ENCODE measurements around the gene ST3GAL3. TPM values are rescaled to one million over a fixed set of nuclear protein-coding genes. Genes with fewer than 3 reads are reported as not detected.
A peak's percentile ranks its signal among the peaks of the same experiment; 100 is the strongest.

The ST3GAL3 gene
- total and polyA plus RNA-seq, 2 of the 13 experiments (the other 11 are each of a cell fraction or from before 2014, with no cell fraction given): 5.1 to 8.1 TPM

- no peak for TF ChIP-seq ZXDC (CRISPR knock-in tag; IDR thresholded peaks at IDR 0.05)
These were observed 166.5 kb downstream of the ST3GAL3 start (continued) for GRCh38 chr1:43873851-43874250.

GRCh38 chr1:43874716-43875115, 167.4 kb downstream of the ST3GAL3 start:
- peaks cover 0 to 2% of the 10 kb centered on the region in 2 experiments; a peak in 1 of 5 replicates for H3K36me3 ChIP-seq (replicated peaks in 1 of 2; ENCODE audit: control insufficient read depth in 1 of 2, insufficient read depth in 2 of 2, low read length in 2 of 2)
- no peak for DNase-seq (ENCODE audit: low spot score)
- intact Hi-C loops (cut with micrococcal nuclease; ENCODE audit: unreplicated experiment) (no loop called here), in situ Hi-C loops (cut with HindIII; ENCODE audit: extremely low pct_ligation_motif_present, low pct_unique_long_range_greater_than_20kb) (no loop called here)
- H4K20me1 ChIP-seq (ENCODE audit: insufficient read depth, low read length): no peaks in the 10 kb centered on the region
- H3K9me3 ChIP-seq (ENCODE audit: low read length): no peaks in the 10 kb centered on the region
- BruUV-seq (replicated peaks): no TSS peak
- ChIA-PET CTCF (ENCODE audit: low intra/inter-chr PET ratio, low total read pairs) (no interaction called here), POLR2A (no interaction called here)
- ATAC-seq: no peak
- FAIRE-seq: no peak
- no peak overlapping the region for H3K4me2 ChIP-seq (ENCODE audit: low read depth, low read length)
- H2AFZ ChIP-seq (ENCODE audit: low read length): no peak overlapping the region
- H3K4me1 ChIP-seq (ENCODE audit: insufficient read depth, low read length): no peaks in the 10 kb centered on the region; the same call in 1 of the 2 replicates
- H3K27me3 ChIP-seq (ENCODE audit: control insufficient read depth in 1 of 2, insufficient read depth in 2 of 2, low read length in 2 of 2): no peaks in the 10 kb centered on the region
- no peaks in the 10 kb centered on the region for H3K79me2 ChIP-seq (ENCODE audit: insufficient read depth, low read length)
- TF ChIP-seq ZNF354B (CRISPR knock-in tag; IDR thresholded peaks at IDR 0.05) (no peak), FOXP1 (IDR thresholded peaks at IDR 0.05) (no peak), FOXP1 (CRISPR knock-in tag; IDR thresholded peaks at IDR 0.05) (peak; percentile 42; the same call in 1 of the 2 replicates), ATM (IDR thresholded peaks at IDR 0.05; ENCODE audit: borderline replicate concordance) (no peak)
- no peak overlapping the region for H3K27ac ChIP-seq (ENCODE audit: extremely low read length, insufficient read depth, low read length)
- H3K9ac ChIP-seq (ENCODE audit: insufficient read depth, low read depth, low read length): no peak overlapping the region
- 58% methylated on average over 3 of the region's 3 CpGs for WGBS (ENCODE audit: low lambda C conversion rate)
- H3K4me3 ChIP-seq (replicated peaks in 1 of 3; ENCODE audit: insufficient read depth in 1 of 3, low read depth in 2 of 3, low read length in 3 of 3): no peak overlapping the region

DNA sequence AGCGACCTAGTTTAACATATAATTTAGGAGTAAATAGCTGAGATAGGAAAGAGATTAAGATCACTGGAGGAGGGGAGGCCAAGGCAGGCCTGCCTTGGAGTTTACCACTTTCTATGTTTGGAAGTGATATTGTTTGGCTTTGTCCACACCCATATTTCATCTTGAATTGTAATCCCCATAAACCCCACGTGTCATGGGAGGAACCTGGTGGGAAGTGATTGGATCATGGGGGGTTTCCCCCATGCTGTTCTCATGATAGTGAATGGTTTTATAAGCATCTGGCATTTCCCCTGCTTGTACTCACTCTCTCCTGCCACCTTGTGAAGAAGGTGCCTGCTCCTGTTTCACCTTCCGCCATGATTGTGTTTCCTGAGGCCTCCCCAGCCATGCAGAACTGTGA, 168.0 kb downstream of the ST3GAL3 start:
- no peak overlapping the region for H3K9ac ChIP-seq (ENCODE audit: insufficient read depth, low read depth, low read length)
- in situ Hi-C loops (cut with HindIII; ENCODE audit: extremely low pct_ligation_motif_present, low pct_unique_long_range_greater_than_20kb) (no loop called here), intact Hi-C loops (cut with micrococcal nuclease; ENCODE audit: unreplicated experiment) (no loop called here)
- DNase-seq (ENCODE audit: low spot score) (no peak), ATAC-seq (no peak), FAIRE-seq (no peak)
- 98% methylated on average over 3 of the region's 3 CpGs for WGBS (ENCODE audit: low lambda C conversion rate)
- H4K20me1 ChIP-seq (ENCODE audit: insufficient read depth, low read length): no peaks in the 10 kb centered on the region
- H3K79me2 ChIP-seq (ENCODE audit: insufficient read depth, low read length): no peaks in the 10 kb centered on the region
- H3K27ac ChIP-seq (ENCODE audit: extremely low read length, insufficient read depth, low read length): no peak overlapping the region
- no TSS peak for BruUV-seq (replicated peaks)
- POLR2A ChIA-PET: no interaction called here
- CTCF ChIA-PET (ENCODE audit: low intra/inter-chr PET ratio, low total read pairs): no interaction called here
- H2AFZ ChIP-seq (ENCODE audit: low read length): no peak overlapping the region
- H3K4me3 ChIP-seq (replicated peaks in 1 of 3; ENCODE audit: insufficient read depth in 1 of 3, low read depth in 2 of 3, low read length in 3 of 3): no peak overlapping the region
- no peaks in the 10 kb centered on the region for H3K27me3 ChIP-seq (ENCODE audit: control insufficient read depth in 1 of 2, insufficient read depth in 2 of 2, low read length in 2 of 2)
- H3K36me3 ChIP-seq (replicated peaks in 1 of 2; ENCODE audit: control insufficient read depth in 1 of 2, insufficient read depth in 2 of 2, low read length in 2 of 2): peaks cover 0 to 2% of the 10 kb centered on the region in 2 experiments; a peak in 1 of 5 replicates
- no peaks in the 10 kb centered on the region for H3K9me3 ChIP-seq (ENCODE audit: low read length)
- no peaks in the 10 kb centered on the region; the same call in 1 of the 2 replicates for H3K4me1 ChIP-seq (ENCODE audit: insufficient read depth, low read length)
- no peak overlapping the region for H3K4me2 ChIP-seq (ENCODE audit: low read depth, low read length)
- no peak for TF ChIP-seq NCOA2 (CRISPR knock-in tag; IDR thresholded peaks at IDR 0.05)
- no peak for TF ChIP-seq ZNF512 (CRISPR knock-in tag; IDR thresholded peaks at IDR 0.05)
- TF ChIP-seq, protein P1, sequence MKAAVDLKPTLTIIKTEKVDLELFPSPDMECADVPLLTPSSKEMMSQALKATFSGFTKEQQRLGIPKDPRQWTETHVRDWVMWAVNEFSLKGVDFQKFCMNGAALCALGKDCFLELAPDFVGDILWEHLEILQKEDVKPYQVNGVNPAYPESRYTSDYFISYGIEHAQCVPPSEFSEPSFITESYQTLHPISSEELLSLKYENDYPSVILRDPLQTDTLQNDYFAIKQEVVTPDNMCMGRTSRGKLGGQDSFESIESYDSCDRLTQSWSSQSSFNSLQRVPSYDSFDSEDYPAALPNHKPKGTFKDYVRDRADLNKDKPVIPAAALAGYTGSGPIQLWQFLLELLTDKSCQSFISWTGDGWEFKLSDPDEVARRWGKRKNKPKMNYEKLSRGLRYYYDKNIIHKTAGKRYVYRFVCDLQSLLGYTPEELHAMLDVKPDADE (CRISPR knock-in tag; IDR thresholded peaks at IDR 0.05): no peak
- no peak for TF ChIP-seq ZNF296 (CRISPR knock-in tag; conservative IDR thresholded peaks at IDR 0.05)
- no peak for TF ChIP-seq SMAD1 (CRISPR knock-in tag; IDR thresholded peaks at IDR 0.05; ENCODE audit: borderline replicate concordance, low read depth)
- no peak for TF ChIP-seq ERF (CRISPR knock-in tag; IDR thresholded peaks at IDR 0.05)
- TF ChIP-seq ZNF564 (CRISPR knock-in tag; IDR thresholded peaks at IDR 0.05): no peak
- TF ChIP-seq REL (CRISPR knock-in tag; conservative IDR thresholded peaks at IDR 0.05): no peak

Measured in HepG2 (cell line).